ENCODE measurements around the gene UNC5B. TPM values are rescaled to one million over a fixed set of nuclear protein-coding genes. Genes with fewer than 3 reads are reported as not detected.

UNC5B gene
- total and polyA plus RNA-seq, 2 experiments from 2014 or later, result 12.7 to 15.5 TPM

DNA sequence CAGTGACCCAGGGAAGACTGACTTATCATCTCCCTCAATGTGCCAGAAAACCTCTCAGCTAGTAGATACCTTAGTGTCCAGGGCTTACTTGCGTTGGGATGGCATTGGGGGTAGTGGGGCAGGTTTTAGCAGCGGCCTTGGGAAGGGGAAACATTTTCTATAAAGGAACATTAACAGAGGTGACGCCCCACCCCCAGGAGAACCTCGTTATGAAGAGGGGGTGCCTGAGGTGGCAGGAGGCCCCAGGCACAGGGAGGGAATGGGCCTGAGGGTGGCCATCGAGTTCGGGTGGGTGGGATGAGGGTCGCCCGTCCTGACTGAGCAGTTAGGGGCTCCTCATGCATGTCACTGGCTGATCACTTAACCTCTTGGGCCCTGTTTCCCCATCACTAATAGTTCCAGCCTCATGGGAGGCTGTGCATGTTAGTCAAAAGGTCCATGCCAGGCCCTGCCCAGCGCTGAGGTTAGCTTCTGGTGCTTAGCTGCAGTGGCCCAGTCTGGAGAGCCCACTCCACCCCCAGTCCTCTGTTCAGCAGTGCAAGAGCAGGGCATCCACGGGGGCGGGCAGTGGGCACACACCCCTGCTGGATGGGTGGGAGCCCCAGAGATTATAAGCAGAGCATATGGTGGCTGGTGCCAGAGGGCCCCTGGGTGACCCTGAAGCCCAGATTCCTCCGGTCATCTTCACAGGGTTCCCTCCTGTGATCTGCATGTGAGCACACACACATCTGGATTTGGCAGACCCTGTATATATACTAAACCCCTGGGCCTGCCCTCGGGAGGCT is 27.0 kb downstream of the UNC5B start:
- Histone ChIP-seq H3K4me1 (ENCODE audit: insufficient read depth) (peaks cover 73% of the 10 kb centered on the region), H3K27me3 (no peaks in the 10 kb centered on the region), H3K36me3 (replicated peaks; ENCODE audit: insufficient read depth, low read depth) (no peaks in the 10 kb centered on the region), H2AFZ (no peak overlapping the region), H3K9me2 (replicated peaks; ENCODE audit: insufficient read depth) (no peaks in the 10 kb centered on the region), H3K79me2 (peaks cover 49% of the 10 kb centered on the region), H3K4me2 (no peak overlapping the region), H3K27ac (no peak overlapping the region), H3K9me3 (ENCODE audit: low read depth) (no peaks in the 10 kb centered on the region), H4K20me1 (ENCODE audit: insufficient read depth, poor library complexity, severe bottlenecking) (no peaks in the 10 kb centered on the region), H3K4me3 (no peak overlapping the region)
- TF ChIP-seq EZH2phosphoT487 (IDR thresholded peaks at IDR 0.05; ENCODE audit: low read depth, severe bottlenecking, unreplicated experiment), result no peak
- TF ChIP-seq, protein P1, sequence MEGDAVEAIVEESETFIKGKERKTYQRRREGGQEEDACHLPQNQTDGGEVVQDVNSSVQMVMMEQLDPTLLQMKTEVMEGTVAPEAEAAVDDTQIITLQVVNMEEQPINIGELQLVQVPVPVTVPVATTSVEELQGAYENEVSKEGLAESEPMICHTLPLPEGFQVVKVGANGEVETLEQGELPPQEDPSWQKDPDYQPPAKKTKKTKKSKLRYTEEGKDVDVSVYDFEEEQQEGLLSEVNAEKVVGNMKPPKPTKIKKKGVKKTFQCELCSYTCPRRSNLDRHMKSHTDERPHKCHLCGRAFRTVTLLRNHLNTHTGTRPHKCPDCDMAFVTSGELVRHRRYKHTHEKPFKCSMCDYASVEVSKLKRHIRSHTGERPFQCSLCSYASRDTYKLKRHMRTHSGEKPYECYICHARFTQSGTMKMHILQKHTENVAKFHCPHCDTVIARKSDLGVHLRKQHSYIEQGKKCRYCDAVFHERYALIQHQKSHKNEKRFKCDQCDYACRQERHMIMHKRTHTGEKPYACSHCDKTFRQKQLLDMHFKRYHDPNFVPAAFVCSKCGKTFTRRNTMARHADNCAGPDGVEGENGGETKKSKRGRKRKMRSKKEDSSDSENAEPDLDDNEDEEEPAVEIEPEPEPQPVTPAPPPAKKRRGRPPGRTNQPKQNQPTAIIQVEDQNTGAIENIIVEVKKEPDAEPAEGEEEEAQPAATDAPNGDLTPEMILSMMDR (IDR thresholded peaks at IDR 0.05; ENCODE audit: poor library complexity), result no peak
- TF ChIP-seq EZH2 (IDR thresholded peaks at IDR 0.05; ENCODE audit: borderline replicate concordance), result no peak
- no peak for DNase-seq (ENCODE audit: low spot score)
- 89% methylated on average over 12 of the region's 13 CpGs for WGBS (ENCODE audit: low lambda C conversion rate, missing lambda C conversion rate)

DNA sequence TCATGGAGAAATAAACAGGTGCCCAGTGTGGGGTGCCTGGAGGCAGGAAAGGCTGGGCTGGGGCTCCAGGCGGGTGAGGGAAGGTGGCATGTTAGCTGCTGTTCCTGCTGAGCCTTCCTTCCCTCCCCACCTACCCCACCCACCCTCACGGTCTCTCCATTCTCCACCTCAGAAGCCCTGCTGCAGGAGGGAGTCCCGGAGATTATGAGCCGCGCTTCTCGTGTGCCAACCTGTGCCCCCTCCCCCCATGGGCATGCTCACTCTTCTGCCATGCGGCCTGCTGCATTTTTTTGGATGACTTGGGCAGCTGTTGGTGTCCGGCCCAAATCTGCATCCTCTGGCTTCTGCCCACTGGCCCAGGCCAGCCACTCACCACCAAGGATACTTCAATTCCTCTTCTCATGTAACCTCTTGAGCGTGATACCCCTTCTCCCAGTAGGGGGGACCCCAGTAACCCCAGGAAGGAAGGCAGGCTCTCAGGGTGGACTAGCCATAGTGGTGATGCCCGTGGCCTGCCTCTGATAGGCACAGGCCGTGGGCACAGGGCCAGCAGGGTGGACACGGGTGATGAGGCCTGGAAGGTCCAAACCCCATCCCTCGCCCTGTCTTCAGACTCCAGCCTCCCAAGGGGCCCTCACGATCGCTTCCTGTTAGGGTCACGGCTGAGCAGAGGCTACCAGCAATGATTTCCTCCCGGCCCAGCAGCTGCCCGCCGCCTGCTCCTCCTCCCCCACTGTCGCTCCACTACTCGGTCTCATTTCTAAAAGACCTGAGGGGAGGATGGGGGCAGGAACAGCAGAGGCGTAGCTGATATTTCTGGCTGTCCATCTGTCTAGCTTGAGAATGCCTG is 27.8 kb downstream of the UNC5B start:
- Histone ChIP-seq H3K9me3 (ENCODE audit: low read depth) (no peaks in the 10 kb centered on the region), H4K20me1 (ENCODE audit: insufficient read depth, poor library complexity, severe bottlenecking) (no peaks in the 10 kb centered on the region), H3K4me3 (no peak overlapping the region), H2AFZ (no peak overlapping the region), H3K36me3 (replicated peaks; ENCODE audit: insufficient read depth, low read depth) (no peaks in the 10 kb centered on the region), H3K27ac (peak overlapping the region; percentile 74), H3K4me2 (no peak overlapping the region), H3K79me2 (peaks cover 49% of the 10 kb centered on the region), H3K27me3 (no peaks in the 10 kb centered on the region), H3K9me2 (replicated peaks; ENCODE audit: insufficient read depth) (no peaks in the 10 kb centered on the region), H3K4me1 (ENCODE audit: insufficient read depth) (peaks cover 68% of the 10 kb centered on the region)
- 79% methylated on average over 18 of the region's 22 CpGs for WGBS (ENCODE audit: low lambda C conversion rate, missing lambda C conversion rate)
- no peak for TF ChIP-seq EZH2 (IDR thresholded peaks at IDR 0.05; ENCODE audit: borderline replicate concordance)
- TF ChIP-seq EZH2phosphoT487 (IDR thresholded peaks at IDR 0.05; ENCODE audit: low read depth, severe bottlenecking, unreplicated experiment), result no peak
- TF ChIP-seq, protein P1 (IDR thresholded peaks at IDR 0.05; ENCODE audit: poor library complexity), result no peak
- no peak for DNase-seq (ENCODE audit: low spot score)

DNA sequence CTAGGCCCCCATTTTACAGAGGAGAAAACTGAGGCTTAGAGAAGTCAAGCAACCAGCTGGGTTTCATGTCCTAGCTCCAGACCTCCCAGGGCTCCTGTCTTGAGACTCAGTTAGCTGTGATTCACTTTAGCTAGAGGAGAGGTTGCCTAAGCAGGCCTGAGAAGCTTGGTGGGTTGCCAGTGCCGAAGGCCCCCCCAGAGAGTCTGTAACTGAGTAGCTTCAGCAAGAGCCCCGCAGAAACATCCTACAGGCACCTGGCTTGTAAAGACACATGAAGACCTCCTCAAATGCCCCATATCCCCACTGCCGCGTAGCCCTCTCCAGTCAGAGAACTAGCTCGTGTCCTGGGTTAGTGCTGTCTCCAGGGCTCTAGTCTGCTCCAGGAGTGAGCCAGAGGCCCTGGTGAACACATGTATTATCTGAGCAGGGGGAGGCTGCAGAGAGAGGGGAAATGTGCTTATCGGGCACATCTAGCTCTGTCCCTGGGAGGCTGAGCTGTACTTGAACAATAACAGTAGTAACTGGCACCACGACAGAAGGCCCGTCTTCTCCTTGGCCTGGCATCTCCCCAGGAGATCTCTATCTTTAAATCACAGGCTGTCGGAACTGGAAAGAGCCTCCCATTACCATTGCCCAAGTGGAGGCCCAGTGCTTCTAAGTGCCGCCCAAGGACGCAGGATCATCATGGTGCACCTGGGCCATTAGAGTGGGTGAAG is 28.9 kb downstream of the UNC5B start:
- H3K9me2 ChIP-seq (replicated peaks; ENCODE audit: insufficient read depth), result no peaks in the 10 kb centered on the region
- no peak overlapping the region for H3K4me3 ChIP-seq
- no peak overlapping the region for H3K4me2 ChIP-seq
- peaks cover 49% of the 10 kb centered on the region for H3K79me2 ChIP-seq
- H3K27ac ChIP-seq, result peak overlapping the region; percentile 74
- no peak for DNase-seq (ENCODE audit: low spot score)
- TF ChIP-seq EZH2 (IDR thresholded peaks at IDR 0.05; ENCODE audit: borderline replicate concordance), result no peak
- no peak for TF ChIP-seq EZH2phosphoT487 (IDR thresholded peaks at IDR 0.05; ENCODE audit: low read depth, severe bottlenecking, unreplicated experiment)
- TF ChIP-seq, protein P1 (IDR thresholded peaks at IDR 0.05; ENCODE audit: poor library complexity), result no peak
- no peaks in the 10 kb centered on the region for H3K9me3 ChIP-seq (ENCODE audit: low read depth)
- peaks cover 68% of the 10 kb centered on the region for H3K4me1 ChIP-seq (ENCODE audit: insufficient read depth)
- H3K27me3 ChIP-seq, result no peaks in the 10 kb centered on the region
- H4K20me1 ChIP-seq (ENCODE audit: insufficient read depth, poor library complexity, severe bottlenecking), result no peaks in the 10 kb centered on the region
- no peak overlapping the region for H2AFZ ChIP-seq
- H3K36me3 ChIP-seq (replicated peaks; ENCODE audit: insufficient read depth, low read depth), result no peaks in the 10 kb centered on the region
- 62% methylated on average over 11 of the region's 11 CpGs for WGBS (ENCODE audit: low lambda C conversion rate, missing lambda C conversion rate)
